ENCODE measurements around the gene CYSLTR2.

DNA sequence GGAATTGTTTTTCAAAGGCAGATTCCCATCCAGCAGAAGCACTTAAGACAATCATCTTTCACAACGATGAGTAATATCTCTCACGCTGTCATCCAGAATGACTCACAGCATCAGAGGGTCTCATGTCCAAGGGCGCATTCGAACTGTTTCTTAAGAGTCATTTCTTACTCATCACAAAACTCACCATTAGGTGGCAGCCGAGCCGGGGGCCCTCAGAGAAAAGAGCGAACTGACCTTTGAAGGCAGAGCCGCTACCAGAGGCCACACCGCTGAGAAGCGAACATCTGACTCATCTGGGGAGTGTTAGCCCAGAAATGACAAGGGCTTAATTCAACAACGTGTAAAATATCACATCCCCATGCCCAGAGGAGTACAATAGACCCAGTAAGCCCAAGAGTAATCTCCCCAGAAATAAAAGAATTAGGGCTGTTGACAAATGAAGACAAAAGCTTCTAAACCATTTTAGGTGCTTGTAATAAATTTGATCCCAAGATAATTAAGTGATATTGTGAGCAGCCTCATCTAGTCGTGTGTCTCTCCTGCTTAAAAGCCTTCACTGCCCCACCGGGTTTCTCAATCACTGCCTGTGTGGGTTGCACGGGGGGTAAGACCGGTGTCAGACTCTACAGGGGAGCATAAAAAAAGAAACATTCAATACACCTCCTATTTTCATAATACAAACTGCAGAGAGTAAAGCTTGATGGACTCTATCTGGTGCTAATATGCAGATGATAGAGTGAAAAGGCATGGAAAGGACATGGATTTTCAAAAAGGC is 96.2 kb downstream of the CYSLTR2 start:
- TF ChIP-seq, protein P1, sequence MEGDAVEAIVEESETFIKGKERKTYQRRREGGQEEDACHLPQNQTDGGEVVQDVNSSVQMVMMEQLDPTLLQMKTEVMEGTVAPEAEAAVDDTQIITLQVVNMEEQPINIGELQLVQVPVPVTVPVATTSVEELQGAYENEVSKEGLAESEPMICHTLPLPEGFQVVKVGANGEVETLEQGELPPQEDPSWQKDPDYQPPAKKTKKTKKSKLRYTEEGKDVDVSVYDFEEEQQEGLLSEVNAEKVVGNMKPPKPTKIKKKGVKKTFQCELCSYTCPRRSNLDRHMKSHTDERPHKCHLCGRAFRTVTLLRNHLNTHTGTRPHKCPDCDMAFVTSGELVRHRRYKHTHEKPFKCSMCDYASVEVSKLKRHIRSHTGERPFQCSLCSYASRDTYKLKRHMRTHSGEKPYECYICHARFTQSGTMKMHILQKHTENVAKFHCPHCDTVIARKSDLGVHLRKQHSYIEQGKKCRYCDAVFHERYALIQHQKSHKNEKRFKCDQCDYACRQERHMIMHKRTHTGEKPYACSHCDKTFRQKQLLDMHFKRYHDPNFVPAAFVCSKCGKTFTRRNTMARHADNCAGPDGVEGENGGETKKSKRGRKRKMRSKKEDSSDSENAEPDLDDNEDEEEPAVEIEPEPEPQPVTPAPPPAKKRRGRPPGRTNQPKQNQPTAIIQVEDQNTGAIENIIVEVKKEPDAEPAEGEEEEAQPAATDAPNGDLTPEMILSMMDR (IDR thresholded peaks at IDR 0.05; ENCODE audit: low read length): peak; percentile 70
- TF ChIP-seq EZH2 (IDR thresholded peaks at IDR 0.05; ENCODE audit: borderline replicate concordance, low read length): no peak
